WTC11 (cell line): Measurements from ENCODE around the gene MFSD1. TPM values are rescaled to one million over a fixed set of nuclear protein-coding genes. Genes with fewer than 3 reads are reported as not detected.

ENCODE experiments used
- ATAC-seq: fragments of 200-7000 bp; cut with Tn5 transposase; 2 replicates; pipeline ENCODE4 v1.10.0; 2021; ENCODE audit warnings: mild to moderate bottlenecking, moderate library complexity
- CTCF ChIA-PET: fragments of 300-600 bp; sonication (Branson Sonifier 250); formaldehyde crosslinking; loops from one replicate; lab custom pipeline; 2021; ENCODE audit warnings: antibody characterized with exemption; lab: Charles Lee
- POLR2A ChIA-PET: fragments of 350-600 bp; sonication (Branson Sonifier 250); formaldehyde crosslinking; loops from one replicate; lab custom pipeline; 2021; ENCODE audit warnings: antibody characterized with exemption; lab: Charles Lee
- DNase-seq: peaks from one replicate; pipeline ENCODE4 v3.0.0; 2021; ENCODE audit warnings: low spot score
- H3K27ac Mint-ChIP-seq: 2 replicates; pipeline ENCODE4 v1.8.0; 2021; ENCODE audit warnings: mixed read lengths
- H3K27me3 Mint-ChIP-seq: 2 replicates; pipeline ENCODE4 v1.8.0; 2021; ENCODE audit warnings: low read depth, mild to moderate bottlenecking, moderate library complexity, mixed read lengths
- H3K36me3 Mint-ChIP-seq: 2 replicates; pipeline ENCODE4 v1.8.0; 2021; ENCODE audit warnings: mixed read lengths
- H3K4me1 Mint-ChIP-seq: 2 replicates; pipeline ENCODE4 v1.8.0; 2022; ENCODE audit warnings: mixed read lengths
- H3K4me3 Mint-ChIP-seq: 2 replicates; pipeline ENCODE4 v1.8.0; 2021; ENCODE audit warnings: mild to moderate bottlenecking, moderate library complexity, mixed read lengths
- H3K9me3 Mint-ChIP-seq: 2 replicates; pipeline ENCODE4 v1.8.0; 2021; ENCODE audit warnings: mixed read lengths
- CREB1 ChIP-seq: sonication (generic); formaldehyde crosslinking; IDR thresholded peaks from 2 replicates; pipeline ENCODE4 v1.8.0; 2023; ENCODE audit warnings: mild to moderate bottlenecking, missing genetic modification reagents
- FOXJ3 ChIP-seq: sonication (generic); formaldehyde crosslinking; IDR thresholded peaks from 2 replicates; pipeline ENCODE4 v1.9.0; 2021; ENCODE audit warnings: missing genetic modification reagents, mild to moderate bottlenecking, borderline replicate concordance
- KAT7 ChIP-seq: sonication (generic); formaldehyde crosslinking; IDR thresholded peaks from 2 replicates; pipeline ENCODE4 v1.8.1; 2023; ENCODE audit warnings: missing genetic modification reagents, mild to moderate bottlenecking, borderline replicate concordance
- NFATC4 ChIP-seq: fragments of 250-450 bp; sonication (Bioruptor Pico); IDR thresholded peaks from 2 replicates; pipeline ENCODE4 v1.9.0; 2021; ENCODE audit warnings: mild to moderate bottlenecking
- NFE2L1 ChIP-seq: sonication (generic); formaldehyde crosslinking; IDR thresholded peaks from 2 replicates; pipeline ENCODE4 v1.8.1; 2023; ENCODE audit warnings: missing genetic modification reagents
- NR3C1 ChIP-seq: sonication (generic); formaldehyde crosslinking; conservative IDR thresholded peaks from 2 replicates; pipeline ENCODE4 v1.8.1; 2023; ENCODE audit warnings: low read depth, mild to moderate bottlenecking, missing genetic modification reagents
- RORB ChIP-seq: fragments of 250-450 bp; sonication (Bioruptor Pico); IDR thresholded peaks from 2 replicates; pipeline ENCODE4 v1.9.0; 2021; ENCODE audit warnings: mild to moderate bottlenecking
- ZNF138 ChIP-seq: sonication (generic); formaldehyde crosslinking; conservative IDR thresholded peaks from 2 replicates; pipeline ENCODE4 v1.8.1; 2022; ENCODE audit warnings: mild to moderate bottlenecking, moderate library complexity, missing genetic modification reagents
- ZNF232 ChIP-seq: sonication (generic); formaldehyde crosslinking; IDR thresholded peaks from 2 replicates; pipeline ENCODE4 v1.8.0; 2022; ENCODE audit warnings: mild to moderate bottlenecking, missing genetic modification reagents
- ZNF263 ChIP-seq: sonication (generic); formaldehyde crosslinking; IDR thresholded peaks from 2 replicates; pipeline ENCODE4 v1.8.1; 2022; ENCODE audit warnings: low read depth, mild to moderate bottlenecking, moderate library complexity, missing genetic modification reagents
- ZNF396 ChIP-seq: fragments of 250-450 bp; sonication (Bioruptor Pico); IDR thresholded peaks from 2 replicates; pipeline ENCODE4 v1.8.0; 2021; ENCODE audit warnings: mild to moderate bottlenecking, moderate library complexity, borderline replicate concordance
- ZNF423 ChIP-seq: fragments of 250-450 bp; sonication (Bioruptor Pico); IDR thresholded peaks from 2 replicates; pipeline ENCODE4 v2.1.2; 2022; ENCODE audit warnings: mild to moderate bottlenecking, moderate library complexity
- total RNA-seq: library from RNA; stranded (reverse); gene quantifications from 3 replicates; pipeline ENCODE4 v1.2.3, GENCODE V29; 2021
- TF ChIP-seq, protein P1 (sequence below): sonication (generic); formaldehyde crosslinking; IDR thresholded peaks from 2 replicates; pipeline ENCODE4 v1.8.1; 2022; ENCODE audit warnings: missing genetic modification reagents, borderline replicate concordance
- TF ChIP-seq, protein P2 (sequence below): sonication (generic); formaldehyde crosslinking; IDR thresholded peaks from 2 replicates; pipeline ENCODE4 v1.8.1; 2023; ENCODE audit warnings: mild to moderate bottlenecking, missing genetic modification reagents
- TF ChIP-seq, protein P3 (sequence below): sonication (generic); formaldehyde crosslinking; conservative IDR thresholded peaks from 2 replicates; pipeline ENCODE4 v1.8.1; 2023; ENCODE audit warnings: mild to moderate bottlenecking, low read depth, missing genetic modification reagents, moderate library complexity
- TF ChIP-seq, protein P4 (sequence below): sonication (generic); formaldehyde crosslinking; IDR thresholded peaks from 2 replicates; pipeline ENCODE4 v1.8.0; 2022; ENCODE audit warnings: mild to moderate bottlenecking, missing genetic modification reagents
- TF ChIP-seq, protein P5 (sequence below): sonication (generic); formaldehyde crosslinking; conservative IDR thresholded peaks from 2 replicates; pipeline ENCODE4 v1.8.1; 2022; ENCODE audit warnings: mild to moderate bottlenecking, missing genetic modification reagents
- TF ChIP-seq, protein P6 (sequence below): sonication (generic); formaldehyde crosslinking; IDR thresholded peaks from 2 replicates; pipeline ENCODE4 v1.8.0; 2023; ENCODE audit warnings: missing genetic modification reagents
- TF ChIP-seq, protein P7 (sequence below): sonication (generic); formaldehyde crosslinking; IDR thresholded peaks from 2 replicates; pipeline ENCODE4 v1.8.1; 2022; ENCODE audit warnings: low read depth, missing genetic modification reagents, borderline replicate concordance
- TF ChIP-seq, protein P8 (sequence below): sonication (generic); formaldehyde crosslinking; IDR thresholded peaks from 2 replicates; pipeline ENCODE4 v1.8.0; 2022; ENCODE audit warnings: mild to moderate bottlenecking, missing genetic modification reagents
- TF ChIP-seq, protein P9 (sequence below): sonication (generic); formaldehyde crosslinking; IDR thresholded peaks from 2 replicates; pipeline ENCODE4 v1.8.1; 2022; ENCODE audit warnings: low read depth, mild to moderate bottlenecking, moderate library complexity, missing genetic modification reagents, borderline replicate concordance

MFSD1 gene
- total RNA-seq, 1 experiment from 2014 or later, result 8.2 TPM

DNA sequence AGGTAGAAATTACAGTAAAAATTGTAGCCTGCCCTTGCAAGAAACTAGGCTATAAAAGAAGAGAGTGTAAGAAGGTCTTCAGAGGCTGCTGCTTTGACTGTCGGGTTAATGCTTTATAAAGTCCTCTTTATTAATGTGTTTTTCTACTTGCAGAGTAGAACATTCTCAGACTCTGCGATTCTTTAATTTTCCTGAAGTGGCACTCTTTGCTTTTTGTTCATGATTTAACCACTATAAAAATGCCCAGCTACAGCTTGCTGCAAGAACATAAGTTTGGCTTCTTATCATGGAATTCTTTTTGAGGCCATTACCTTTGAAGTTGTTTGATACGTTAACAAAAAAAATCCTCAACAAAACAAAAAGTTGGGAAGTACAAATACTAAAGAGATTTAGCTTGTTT, 33.8 kb downstream of the MFSD1 start (continued):
- TF ChIP-seq, protein P1, sequence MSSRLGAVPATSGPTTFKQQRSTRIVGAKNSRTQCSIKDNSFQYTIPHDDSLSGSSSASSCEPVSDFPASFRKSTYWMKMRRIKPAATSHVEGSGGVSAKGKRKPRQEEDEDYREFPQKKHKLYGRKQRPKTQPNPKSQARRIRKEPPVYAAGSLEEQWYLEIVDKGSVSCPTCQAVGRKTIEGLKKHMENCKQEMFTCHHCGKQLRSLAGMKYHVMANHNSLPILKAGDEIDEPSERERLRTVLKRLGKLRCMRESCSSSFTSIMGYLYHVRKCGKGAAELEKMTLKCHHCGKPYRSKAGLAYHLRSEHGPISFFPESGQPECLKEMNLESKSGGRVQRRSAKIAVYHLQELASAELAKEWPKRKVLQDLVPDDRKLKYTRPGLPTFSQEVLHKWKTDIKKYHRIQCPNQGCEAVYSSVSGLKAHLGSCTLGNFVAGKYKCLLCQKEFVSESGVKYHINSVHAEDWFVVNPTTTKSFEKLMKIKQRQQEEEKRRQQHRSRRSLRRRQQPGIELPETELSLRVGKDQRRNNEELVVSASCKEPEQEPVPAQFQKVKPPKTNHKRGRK, result no peak
- TF ChIP-seq, protein P2, sequence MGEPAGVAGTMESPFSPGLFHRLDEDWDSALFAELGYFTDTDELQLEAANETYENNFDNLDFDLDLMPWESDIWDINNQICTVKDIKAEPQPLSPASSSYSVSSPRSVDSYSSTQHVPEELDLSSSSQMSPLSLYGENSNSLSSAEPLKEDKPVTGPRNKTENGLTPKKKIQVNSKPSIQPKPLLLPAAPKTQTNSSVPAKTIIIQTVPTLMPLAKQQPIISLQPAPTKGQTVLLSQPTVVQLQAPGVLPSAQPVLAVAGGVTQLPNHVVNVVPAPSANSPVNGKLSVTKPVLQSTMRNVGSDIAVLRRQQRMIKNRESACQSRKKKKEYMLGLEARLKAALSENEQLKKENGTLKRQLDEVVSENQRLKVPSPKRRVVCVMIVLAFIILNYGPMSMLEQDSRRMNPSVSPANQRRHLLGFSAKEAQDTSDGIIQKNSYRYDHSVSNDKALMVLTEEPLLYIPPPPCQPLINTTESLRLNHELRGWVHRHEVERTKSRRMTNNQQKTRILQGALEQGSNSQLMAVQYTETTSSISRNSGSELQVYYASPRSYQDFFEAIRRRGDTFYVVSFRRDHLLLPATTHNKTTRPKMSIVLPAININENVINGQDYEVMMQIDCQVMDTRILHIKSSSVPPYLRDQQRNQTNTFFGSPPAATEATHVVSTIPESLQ (CRISPR knock-in tag), result no peak

DNA sequence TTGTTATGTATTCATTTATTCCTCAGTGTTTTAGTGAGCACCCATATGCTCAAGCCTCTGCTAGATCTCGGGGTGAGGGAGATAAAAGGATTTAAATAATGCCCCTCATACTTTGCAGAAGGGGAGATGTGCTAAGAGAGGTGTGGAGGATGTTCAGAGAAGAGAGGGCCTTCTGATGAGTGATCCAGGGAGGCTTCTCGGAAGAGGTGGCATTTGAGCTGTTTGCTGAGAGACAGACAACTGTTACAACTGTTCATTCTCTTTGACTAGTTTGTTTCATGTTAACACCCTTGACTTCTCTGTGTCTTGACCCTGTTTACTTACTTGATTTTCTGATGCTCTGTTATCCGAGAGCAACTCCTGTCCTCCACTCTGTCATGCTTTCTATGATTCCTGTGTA, 34.5 kb downstream of the MFSD1 start:
- Mint-ChIP-seq H3K27me3 (peaks cover 3% of the 10 kb centered on the region; the same call in 1 of the 2 replicates), H3K27ac (no peak overlapping the region), H3K9me3 (no peaks in the 10 kb centered on the region), H3K4me3 (no peak overlapping the region), H3K4me1 (peaks cover 5% of the 10 kb centered on the region; the same call in 1 of the 2 replicates), H3K36me3 (no peaks in the 10 kb centered on the region)
- ChIA-PET POLR2A (interaction anchor here (1.1 kb wide), 1 partner anchor 113 kb away, joined by 3 read pairs; no protein-coding TSS in a partner anchor), CTCF (no interaction called here)
- no peak for TF ChIP-seq RORB
- no peak for TF ChIP-seq ZNF232 (CRISPR knock-in tag)
- TF ChIP-seq, protein P3, sequence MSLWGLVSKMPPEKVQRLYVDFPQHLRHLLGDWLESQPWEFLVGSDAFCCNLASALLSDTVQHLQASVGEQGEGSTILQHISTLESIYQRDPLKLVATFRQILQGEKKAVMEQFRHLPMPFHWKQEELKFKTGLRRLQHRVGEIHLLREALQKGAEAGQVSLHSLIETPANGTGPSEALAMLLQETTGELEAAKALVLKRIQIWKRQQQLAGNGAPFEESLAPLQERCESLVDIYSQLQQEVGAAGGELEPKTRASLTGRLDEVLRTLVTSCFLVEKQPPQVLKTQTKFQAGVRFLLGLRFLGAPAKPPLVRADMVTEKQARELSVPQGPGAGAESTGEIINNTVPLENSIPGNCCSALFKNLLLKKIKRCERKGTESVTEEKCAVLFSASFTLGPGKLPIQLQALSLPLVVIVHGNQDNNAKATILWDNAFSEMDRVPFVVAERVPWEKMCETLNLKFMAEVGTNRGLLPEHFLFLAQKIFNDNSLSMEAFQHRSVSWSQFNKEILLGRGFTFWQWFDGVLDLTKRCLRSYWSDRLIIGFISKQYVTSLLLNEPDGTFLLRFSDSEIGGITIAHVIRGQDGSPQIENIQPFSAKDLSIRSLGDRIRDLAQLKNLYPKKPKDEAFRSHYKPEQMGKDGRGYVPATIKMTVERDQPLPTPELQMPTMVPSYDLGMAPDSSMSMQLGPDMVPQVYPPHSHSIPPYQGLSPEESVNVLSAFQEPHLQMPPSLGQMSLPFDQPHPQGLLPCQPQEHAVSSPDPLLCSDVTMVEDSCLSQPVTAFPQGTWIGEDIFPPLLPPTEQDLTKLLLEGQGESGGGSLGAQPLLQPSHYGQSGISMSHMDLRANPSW (CRISPR knock-in tag), result no peak
- TF ChIP-seq FOXJ3, result no peak
- TF ChIP-seq, protein P4, sequence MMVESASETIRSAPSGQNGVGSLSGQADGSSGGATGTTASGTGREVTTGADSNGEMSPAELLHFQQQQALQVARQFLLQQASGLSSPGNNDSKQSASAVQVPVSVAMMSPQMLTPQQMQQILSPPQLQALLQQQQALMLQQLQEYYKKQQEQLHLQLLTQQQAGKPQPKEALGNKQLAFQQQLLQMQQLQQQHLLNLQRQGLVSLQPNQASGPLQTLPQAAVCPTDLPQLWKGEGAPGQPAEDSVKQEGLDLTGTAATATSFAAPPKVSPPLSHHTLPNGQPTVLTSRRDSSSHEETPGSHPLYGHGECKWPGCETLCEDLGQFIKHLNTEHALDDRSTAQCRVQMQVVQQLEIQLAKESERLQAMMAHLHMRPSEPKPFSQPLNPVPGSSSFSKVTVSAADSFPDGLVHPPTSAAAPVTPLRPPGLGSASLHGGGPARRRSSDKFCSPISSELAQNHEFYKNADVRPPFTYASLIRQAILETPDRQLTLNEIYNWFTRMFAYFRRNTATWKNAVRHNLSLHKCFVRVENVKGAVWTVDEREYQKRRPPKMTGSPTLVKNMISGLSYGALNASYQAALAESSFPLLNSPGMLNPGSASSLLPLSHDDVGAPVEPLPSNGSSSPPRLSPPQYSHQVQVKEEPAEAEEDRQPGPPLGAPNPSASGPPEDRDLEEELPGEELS (CRISPR knock-in tag), result no peak
- TF ChIP-seq NFATC4 (CRISPR knock-in tag), result no peak
- TF ChIP-seq, protein P5, sequence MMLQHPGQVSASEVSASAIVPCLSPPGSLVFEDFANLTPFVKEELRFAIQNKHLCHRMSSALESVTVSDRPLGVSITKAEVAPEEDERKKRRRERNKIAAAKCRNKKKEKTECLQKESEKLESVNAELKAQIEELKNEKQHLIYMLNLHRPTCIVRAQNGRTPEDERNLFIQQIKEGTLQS (CRISPR knock-in tag), result no peak
- no peak for TF ChIP-seq KAT7 (CRISPR knock-in tag)
- no peak for DNase-seq
- no peak for ATAC-seq

DNA sequence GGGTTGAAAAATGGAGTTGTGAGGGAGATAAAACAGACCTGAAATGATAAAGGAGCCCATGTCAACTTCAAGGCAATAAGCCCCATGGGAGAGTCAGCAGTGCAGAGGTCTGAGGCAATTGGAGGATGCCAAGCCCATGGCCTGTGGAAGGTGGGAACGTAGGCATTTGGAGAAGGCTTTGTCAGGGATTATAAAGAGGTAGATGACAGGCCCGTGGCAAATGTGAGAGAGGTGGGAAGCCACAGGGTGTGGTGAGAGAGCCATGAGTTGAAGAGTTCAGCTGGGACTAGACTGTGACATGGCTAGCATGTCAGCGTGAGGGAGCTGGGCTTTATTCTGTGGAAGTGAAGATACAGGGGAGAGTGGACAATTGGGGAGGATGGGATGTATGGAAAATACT, 35.4 kb downstream of the MFSD1 start:
- Mint-ChIP-seq H3K9me3 (no peaks in the 10 kb centered on the region), H3K4me3 (no peak overlapping the region), H3K27me3 (peaks cover 3% of the 10 kb centered on the region; the same call in 1 of the 2 replicates), H3K36me3 (no peaks in the 10 kb centered on the region), H3K27ac (no peak overlapping the region), H3K4me1 (peaks cover 5% of the 10 kb centered on the region; the same call in 1 of the 2 replicates)
- CTCF ChIA-PET, result no interaction called here
- POLR2A ChIA-PET, result interaction anchor here (1.1 kb wide), 1 partner anchor 114 kb away, joined by 3 read pairs; no protein-coding TSS in a partner anchor
- DNase-seq (no peak), ATAC-seq (no peak)
- no peak for TF ChIP-seq ZNF263 (CRISPR knock-in tag)
- TF ChIP-seq ZNF138 (CRISPR knock-in tag), result no peak
- TF ChIP-seq, protein P6, sequence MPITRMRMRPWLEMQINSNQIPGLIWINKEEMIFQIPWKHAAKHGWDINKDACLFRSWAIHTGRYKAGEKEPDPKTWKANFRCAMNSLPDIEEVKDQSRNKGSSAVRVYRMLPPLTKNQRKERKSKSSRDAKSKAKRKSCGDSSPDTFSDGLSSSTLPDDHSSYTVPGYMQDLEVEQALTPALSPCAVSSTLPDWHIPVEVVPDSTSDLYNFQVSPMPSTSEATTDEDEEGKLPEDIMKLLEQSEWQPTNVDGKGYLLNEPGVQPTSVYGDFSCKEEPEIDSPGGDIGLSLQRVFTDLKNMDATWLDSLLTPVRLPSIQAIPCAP (CRISPR knock-in tag), result no peak
- no peak for TF ChIP-seq CREB1 (CRISPR knock-in tag)
- TF ChIP-seq NFE2L1 (CRISPR knock-in tag), result no peak
- TF ChIP-seq ZNF423 (CRISPR knock-in tag), result no peak
- TF ChIP-seq NFATC4 (CRISPR knock-in tag), result no peak
- TF ChIP-seq, protein P7, sequence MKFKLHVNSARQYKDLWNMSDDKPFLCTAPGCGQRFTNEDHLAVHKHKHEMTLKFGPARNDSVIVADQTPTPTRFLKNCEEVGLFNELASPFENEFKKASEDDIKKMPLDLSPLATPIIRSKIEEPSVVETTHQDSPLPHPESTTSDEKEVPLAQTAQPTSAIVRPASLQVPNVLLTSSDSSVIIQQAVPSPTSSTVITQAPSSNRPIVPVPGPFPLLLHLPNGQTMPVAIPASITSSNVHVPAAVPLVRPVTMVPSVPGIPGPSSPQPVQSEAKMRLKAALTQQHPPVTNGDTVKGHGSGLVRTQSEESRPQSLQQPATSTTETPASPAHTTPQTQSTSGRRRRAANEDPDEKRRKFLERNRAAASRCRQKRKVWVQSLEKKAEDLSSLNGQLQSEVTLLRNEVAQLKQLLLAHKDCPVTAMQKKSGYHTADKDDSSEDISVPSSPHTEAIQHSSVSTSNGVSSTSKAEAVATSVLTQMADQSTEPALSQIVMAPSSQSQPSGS (CRISPR knock-in tag), result no peak
- TF ChIP-seq, protein P8, sequence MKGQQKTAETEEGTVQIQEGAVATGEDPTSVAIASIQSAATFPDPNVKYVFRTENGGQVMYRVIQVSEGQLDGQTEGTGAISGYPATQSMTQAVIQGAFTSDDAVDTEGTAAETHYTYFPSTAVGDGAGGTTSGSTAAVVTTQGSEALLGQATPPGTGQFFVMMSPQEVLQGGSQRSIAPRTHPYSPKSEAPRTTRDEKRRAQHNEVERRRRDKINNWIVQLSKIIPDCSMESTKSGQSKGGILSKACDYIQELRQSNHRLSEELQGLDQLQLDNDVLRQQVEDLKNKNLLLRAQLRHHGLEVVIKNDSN (CRISPR knock-in tag), result no peak
- no peak for TF ChIP-seq ZNF396 (CRISPR knock-in tag)
- no peak for TF ChIP-seq NR3C1 (CRISPR knock-in tag)
- TF ChIP-seq, protein P9, sequence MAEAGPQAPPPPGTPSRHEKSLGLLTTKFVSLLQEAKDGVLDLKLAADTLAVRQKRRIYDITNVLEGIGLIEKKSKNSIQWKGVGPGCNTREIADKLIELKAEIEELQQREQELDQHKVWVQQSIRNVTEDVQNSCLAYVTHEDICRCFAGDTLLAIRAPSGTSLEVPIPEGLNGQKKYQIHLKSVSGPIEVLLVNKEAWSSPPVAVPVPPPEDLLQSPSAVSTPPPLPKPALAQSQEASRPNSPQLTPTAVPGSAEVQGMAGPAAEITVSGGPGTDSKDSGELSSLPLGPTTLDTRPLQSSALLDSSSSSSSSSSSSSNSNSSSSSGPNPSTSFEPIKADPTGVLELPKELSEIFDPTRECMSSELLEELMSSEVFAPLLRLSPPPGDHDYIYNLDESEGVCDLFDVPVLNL (CRISPR knock-in tag), result no peak
